Peyer's patch (tissue), 4 donors: Measurements from ENCODE around the gene ARHGEF26. TPM values are rescaled to one million over a fixed set of nuclear protein-coding genes. Genes with fewer than 3 reads are reported as not detected.

Experiments
- DNase-seq, 3 donors: peaks; one replicate each; pipeline ENCODE4 v3.0.0-alpha.2; 2017 to 2019
- H3K27ac ChIP-seq, 4 donors: fragments of 200-600 bp; sonication (generic); one replicate each; pipeline ENCODE4 v1.5.1; 2016 to 2019
- H3K27me3 ChIP-seq, 2 donors: fragments of 200-600 bp; sonication (generic); one replicate each; pipeline ENCODE4 v1.5.1; 2019
- H3K36me3 ChIP-seq, 3 donors: fragments of 200-600 bp; sonication (generic); one replicate each; pipeline ENCODE4 v1.5.1; 2016 to 2019
- H3K4me1 ChIP-seq, 4 donors: fragments of 200-600 bp; sonication (generic); one replicate each; pipeline ENCODE4 v1.5.1; 2016 to 2019
- H3K4me3 ChIP-seq, 4 donors: fragments of 200-600 bp; sonication (generic); 1 replicate in 3 of 4; 2 replicates in 1 of 4; pipeline ENCODE4 v1.5.1; 2016 to 2019; ENCODE audit warnings: mild to moderate bottlenecking in 1 of 4
- H3K9me3 ChIP-seq, 4 donors: fragments of 200-600 bp; sonication (generic); one replicate each; pipeline ENCODE4 v1.5.1; 2016 to 2019; ENCODE audit warnings: mild to moderate bottlenecking in 1 of 4
- CTCF ChIP-seq, 6 experiments: fragments of 450-650 bp in 4 of 6; fragments of 200-600 bp in 2 of 6; sonication (generic) in 1 of 6; IDR thresholded peaks; one replicate each; pipeline ENCODE4 v1.5.1; 2017 to 2019; ENCODE audit warnings: antibody characterized with exemption in 6 of 6, mild to moderate bottlenecking in 3 of 6, moderate library complexity in 1 of 6
- POLR2A ChIP-seq, 2 donors: fragments of 450-650 bp; IDR thresholded peaks; one replicate each; pipeline ENCODE4 v1.5.1; 2017; ENCODE audit warnings: antibody characterized with exemption in 2 of 2, mild to moderate bottlenecking in 2 of 2, moderate library complexity in 2 of 2
- total RNA-seq, 4 donors: library from RNA; depleted of rRNA; stranded (reverse); fragments of >200 nt; gene quantifications; one replicate each; pipeline ENCODE4 v1.1.0, GENCODE V29; 2016

The ARHGEF26 gene
- total RNA-seq, 4 donors from 2014 or later: 19.0 to 55.2 (median 27.8) TPM

- H3K9me3 ChIP-seq: no peaks in the 10 kb centered on the region
- H3K27ac ChIP-seq: no peak overlapping the region
- TF ChIP-seq POLR2A (IDR thresholded peaks at IDR 0.05): no peak
- no peak for TF ChIP-seq CTCF (IDR thresholded peaks at IDR 0.05)
- peaks cover 0 to 56% (median 0%) of the 10 kb centered on the region in 3 donors for H3K36me3 ChIP-seq
- H3K4me1 ChIP-seq: no peaks in the 10 kb centered on the region
- H3K4me3 ChIP-seq: no peak overlapping the region
- no peak for DNase-seq
- H3K27me3 ChIP-seq: no peaks in the 10 kb centered on the region
Observed at GRCh38 chr3:154195620-154196356, 74.6 kb downstream of the ARHGEF26 start.

GRCh38 chr3:154197751-154198150, 76.6 kb downstream of the ARHGEF26 start:
- Histone ChIP-seq H3K4me3 (no peak overlapping the region), H3K27ac (no peak overlapping the region), H3K9me3 (no peaks in the 10 kb centered on the region), H3K27me3 (no peaks in the 10 kb centered on the region), H3K36me3 (peaks cover 0 to 41% (median 0%) of the 10 kb centered on the region in 3 donors), H3K4me1 (no peaks in the 10 kb centered on the region)
- TF ChIP-seq CTCF (IDR thresholded peaks at IDR 0.05): no peak
- DNase-seq: no peak

- no peak for DNase-seq
- no peak overlapping the region for H3K27ac ChIP-seq
- H3K4me3 ChIP-seq: no peak overlapping the region
- H3K4me1 ChIP-seq: no peaks in the 10 kb centered on the region
- no peak for TF ChIP-seq POLR2A (IDR thresholded peaks at IDR 0.05)
- TF ChIP-seq CTCF (IDR thresholded peaks at IDR 0.05): no peak
- H3K9me3 ChIP-seq: no peaks in the 10 kb centered on the region
- no peaks in the 10 kb centered on the region for H3K27me3 ChIP-seq
- H3K36me3 ChIP-seq: peaks cover 0 to 27% (median 0%) of the 10 kb centered on the region in 3 donors
Observed at GRCh38 chr3:154209499-154209898, 88.3 kb downstream of the ARHGEF26 start.

GRCh38 chr3:154210986-154211385, 89.8 kb downstream of the ARHGEF26 start:
- no peak for DNase-seq
- Histone ChIP-seq H3K4me1 (no peaks in the 10 kb centered on the region), H3K36me3 (peaks cover 0 to 31% (median 0%) of the 10 kb centered on the region in 3 donors), H3K27me3 (no peaks in the 10 kb centered on the region), H3K9me3 (no peaks in the 10 kb centered on the region), H3K27ac (no peak overlapping the region), H3K4me3 (no peak overlapping the region)
- TF ChIP-seq POLR2A (IDR thresholded peaks at IDR 0.05) (no peak), CTCF (IDR thresholded peaks at IDR 0.05) (no peak)

GRCh38 chr3:154214306-154214705, 93.1 kb downstream of the ARHGEF26 start:
- H3K27me3 ChIP-seq: no peaks in the 10 kb centered on the region
- DNase-seq: no peak
- no peaks in the 10 kb centered on the region for H3K4me1 ChIP-seq
- TF ChIP-seq CTCF (IDR thresholded peaks at IDR 0.05): no peak
- no peak for TF ChIP-seq POLR2A (IDR thresholded peaks at IDR 0.05)
- peaks cover 0 to 21% (median 0%) of the 10 kb centered on the region in 3 donors for H3K36me3 ChIP-seq
- no peaks in the 10 kb centered on the region for H3K9me3 ChIP-seq
- H3K4me3 ChIP-seq: no peak overlapping the region
- H3K27ac ChIP-seq: no peak overlapping the region
